Erythroblast (primary cell): ENCODE measurements around the gene TNK1.

ENCODE experiments used
- GATA1 ChIP-seq: IDR thresholded peaks from 2 replicates; pipeline ENCODE4 v1.6.1; 2011; ENCODE audit warnings: low read depth, mild to moderate bottlenecking, control low read depth, low read length, moderate library complexity
- POLR2A ChIP-seq: IDR thresholded peaks from 2 replicates; pipeline ENCODE4 v1.6.1; 2011; ENCODE audit warnings: mild to moderate bottlenecking, low read length

DNA sequence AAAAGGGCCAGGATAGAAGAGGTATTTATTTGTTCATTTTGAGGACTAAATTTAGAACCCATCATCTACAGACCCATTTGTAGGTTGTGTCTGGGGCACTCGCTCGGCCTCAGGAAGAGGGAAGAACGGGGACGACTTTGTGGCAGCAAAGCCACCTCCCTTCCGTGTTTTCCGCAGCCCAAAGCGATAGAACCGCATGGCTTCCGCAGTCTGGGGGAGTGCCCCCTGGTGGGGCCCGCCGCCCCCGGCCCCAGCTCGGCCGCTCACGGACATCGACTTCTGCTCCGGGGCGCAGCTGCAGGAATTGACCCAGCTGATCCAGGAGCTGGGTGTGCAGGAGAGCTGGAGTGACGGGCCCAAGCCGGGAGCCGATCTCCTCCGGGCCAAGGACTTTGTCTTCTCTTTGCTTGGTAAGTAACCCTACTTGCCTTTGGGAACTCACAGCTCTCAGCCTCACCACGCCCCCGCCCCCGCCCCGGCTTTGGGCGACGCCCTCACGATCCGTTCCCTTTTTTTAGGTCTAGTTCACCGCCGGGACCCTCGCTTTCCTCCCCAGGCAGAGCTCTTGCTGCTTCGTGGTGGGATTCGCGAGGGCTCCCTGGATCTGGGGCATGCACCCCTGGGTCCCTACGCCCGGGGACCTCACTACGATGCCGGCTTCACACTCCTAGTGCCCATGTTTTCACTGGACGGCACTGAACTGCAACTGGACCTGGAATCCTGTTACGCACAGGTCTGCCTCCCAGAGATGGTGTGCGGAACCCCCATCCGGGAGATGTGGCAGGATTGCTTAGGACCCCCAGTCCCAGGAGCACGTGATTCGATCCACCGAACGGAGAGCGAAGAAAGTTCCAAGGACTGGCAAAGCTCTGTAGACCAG is 55.0 kb downstream of the TNK1 start:
- TF ChIP-seq POLR2A (peak; percentile 35), GATA1 (no peak)
